HG02973 (cell line): ENCODE results near the gene CHKA.
"Not testable (repeated sequence)": the region's sequence is repeated elsewhere in the genome, so short reads cannot be mapped to it uniquely, and the experiment has no call there.

Experiments
- ATAC-seq: cut with Tn5 transposase; IDR thresholded peaks from one replicate; pipeline ENCODE4 v1.9.1; 2021; ENCODE audit warnings: moderate library complexity; ENCODE audit not compliant: unreplicated experiment

CHKA gene

GRCh38 chr11:68116974-68117373 is 4.2 kb downstream of the CHKA start:
- no peak for ATAC-seq

GRCh38 chr11:68116126-68116525 is 5.1 kb downstream of the CHKA start:
- ATAC-seq = no peak

GRCh38 chr11:68115285-68115684 is 5.9 kb downstream of the CHKA start:
- no peak for ATAC-seq

- ATAC-seq = no peak
Observed at GRCh38 chr11:68113986-68114385, 7.2 kb downstream of the CHKA start.

- no peak for ATAC-seq
Observed at GRCh38 chr11:68107689-68108088, 13.5 kb downstream of the CHKA start.

- ATAC-seq = no peak
Observed at GRCh38 chr11:68106165-68106940, 14.8 kb downstream of the CHKA start.

GRCh38 chr11:68099474-68100405 is 21.4 kb downstream of the CHKA start:
- ATAC-seq = no peak

- ATAC-seq = no peak
Observed at GRCh38 chr11:68099057-68099456, 22.1 kb downstream of the CHKA start.

- ATAC-seq = no peak
Observed at GRCh38 chr11:68096962-68097361, 24.2 kb downstream of the CHKA start.

- ATAC-seq = no peak
Observed at GRCh38 chr11:68093565-68093964, 27.6 kb downstream of the CHKA start.

- ATAC-seq = not testable (repeated sequence)
Observed at GRCh38 chr11:68092946-68093345, 28.2 kb downstream of the CHKA start.

GRCh38 chr11:68092411-68092810 is 28.8 kb downstream of the CHKA start:
- ATAC-seq = no peak

GRCh38 chr11:68090706-68091105 is 30.5 kb downstream of the CHKA start:
- no peak for ATAC-seq

GRCh38 chr11:68090287-68090686 is 30.9 kb downstream of the CHKA start:
- ATAC-seq = no peak

- no peak for ATAC-seq
Observed at GRCh38 chr11:68089679-68090078, 31.5 kb downstream of the CHKA start.

- ATAC-seq = no peak
Observed at GRCh38 chr11:68083517-68083916, 37.7 kb downstream of the CHKA start.

- no peak for ATAC-seq
Observed at GRCh38 chr11:68082481-68082880, 38.7 kb downstream of the CHKA start.

- ATAC-seq = no peak
Observed at GRCh38 chr11:68081691-68082090, 39.5 kb downstream of the CHKA start.

- no peak for ATAC-seq
Observed at GRCh38 chr11:68080860-68081259, 40.3 kb downstream of the CHKA start.

GRCh38 chr11:68077617-68078582 is 43.3 kb downstream of the CHKA start:
- ATAC-seq = no peak
